Mesenchymal stem cell (in vitro differentiated cells and primary cell): Measurements from ENCODE around the gene ANKRD49.
A peak's percentile ranks its signal among the peaks of the same experiment; 100 is the strongest.

Experiments
- DNase-seq: peaks from one replicate; pipeline ENCODE4 v3.0.0-alpha.2; 2013
- H2AFZ ChIP-seq: one replicate; pipeline ENCODE4 v1.6.1; 2013; ENCODE audit warnings: low read depth, mild to moderate bottlenecking, control low read depth, inconsistent platforms, low read length, moderate library complexity
- H2AK5ac ChIP-seq: 2 replicates; pipeline ENCODE4 v1.6.1; 2013; ENCODE audit warnings: low read length, moderate library complexity, mild to moderate bottlenecking, inconsistent platforms; ENCODE audit not compliant: severe bottlenecking
- H2BK120ac ChIP-seq: one replicate; pipeline ENCODE4 v1.6.1; 2013; ENCODE audit warnings: low read depth, mild to moderate bottlenecking, inconsistent platforms, low read length, moderate library complexity
- H2BK12ac ChIP-seq, 2 experiments: one replicate each; pipeline ENCODE4 v1.6.1; 2013; ENCODE audit warnings: inconsistent platforms in 2 of 2, low read length in 2 of 2, mild to moderate bottlenecking in 2 of 2, moderate library complexity in 2 of 2, control low read depth in 1 of 2
- H2BK15ac ChIP-seq: one replicate; pipeline ENCODE4 v1.6.1; 2013; ENCODE audit warnings: mild to moderate bottlenecking, low read depth, inconsistent platforms; ENCODE audit not compliant: poor library complexity, severe bottlenecking
- H2BK5ac ChIP-seq: 2 replicates; pipeline ENCODE4 v1.6.1; 2013; ENCODE audit warnings: low read depth, mild to moderate bottlenecking, low read length, control low read depth, inconsistent platforms; ENCODE audit not compliant: poor library complexity, severe bottlenecking
- H3K14ac ChIP-seq, 2 experiments: one replicate each; pipeline ENCODE4 v1.6.1; 2013; ENCODE audit warnings: inconsistent platforms in 2 of 2, low read length in 2 of 2, control low read depth in 1 of 2, mild to moderate bottlenecking in 1 of 2, moderate library complexity in 1 of 2
- H3K18ac ChIP-seq, 2 experiments: one replicate each; pipeline ENCODE4 v1.6.1; 2013; ENCODE audit warnings: inconsistent platforms in 2 of 2, low read length in 2 of 2, control low read depth in 1 of 2, low read depth in 1 of 2, mild to moderate bottlenecking in 1 of 2
- H3K23ac ChIP-seq, 2 experiments: one replicate each; pipeline ENCODE4 v1.6.1; 2013; ENCODE audit warnings: inconsistent platforms in 2 of 2, low read length in 2 of 2, mild to moderate bottlenecking in 2 of 2, moderate library complexity in 2 of 2, control low read depth in 1 of 2
- H3K27ac ChIP-seq: 2 replicates; pipeline ENCODE4 v1.5.1; 2013; ENCODE audit warnings: mild to moderate bottlenecking, moderate library complexity, low read length, control low read depth, inconsistent platforms; ENCODE audit not compliant: poor library complexity, severe bottlenecking
- H3K27me3 ChIP-seq, 2 experiments: 2 replicates each; pipeline versions ENCODE4 v1.6.1 to v1.7.0; 2013; ENCODE audit warnings: low read length in 2 of 2, mild to moderate bottlenecking in 2 of 2, moderate library complexity in 2 of 2, control low read depth in 1 of 2, inconsistent platforms in 1 of 2; ENCODE audit not compliant: control insufficient read depth in 1 of 2, insufficient read depth in 1 of 2
- H3K36me3 ChIP-seq, 2 experiments: 2 replicates each; pipeline versions ENCODE4 v1.6.1 to v1.7.0; 2013; ENCODE audit warnings: low read length in 2 of 2, control low read depth in 1 of 2, inconsistent platforms in 1 of 2, low read depth in 1 of 2, mild to moderate bottlenecking in 1 of 2; ENCODE audit not compliant: insufficient read depth in 2 of 2, control insufficient read depth in 1 of 2
- H3K4ac ChIP-seq, 2 experiments: one replicate each; pipeline ENCODE4 v1.6.1; 2013; ENCODE audit warnings: inconsistent platforms in 2 of 2, low read length in 2 of 2, mild to moderate bottlenecking in 2 of 2, moderate library complexity in 2 of 2, control low read depth in 1 of 2, low read depth in 1 of 2
- H3K4me1 ChIP-seq: 2 replicates; pipeline ENCODE4 v1.6.1; 2013; ENCODE audit warnings: low read depth, low read length, control low read depth; ENCODE audit not compliant: control insufficient read depth, insufficient read depth
- H3K4me2 ChIP-seq: 2 replicates; pipeline ENCODE4 v1.6.1; 2013; ENCODE audit warnings: low read length, mild to moderate bottlenecking, inconsistent platforms; ENCODE audit not compliant: poor library complexity, severe bottlenecking
- H3K4me3 ChIP-seq, 2 experiments: 2 replicates each; pipeline versions ENCODE4 v1.5.1 to v1.7.0; 2013; ENCODE audit warnings: low read length in 2 of 2, mild to moderate bottlenecking in 2 of 2, control low read depth in 1 of 2, low read depth in 1 of 2; ENCODE audit not compliant: insufficient read depth in 1 of 2
- H3K79me1 ChIP-seq: replicated peaks from 2 replicates; pipeline ENCODE4 v1.6.1; 2013; ENCODE audit warnings: mild to moderate bottlenecking, control low read depth, low read length, inconsistent platforms; ENCODE audit not compliant: poor library complexity, severe bottlenecking
- H3K9ac ChIP-seq: 2 replicates; pipeline ENCODE4 v1.7.0; 2013; ENCODE audit warnings: mild to moderate bottlenecking, low read length, moderate library complexity
- H3K9me3 ChIP-seq: 2 replicates; pipeline ENCODE4 v1.7.0; 2013; ENCODE audit warnings: mild to moderate bottlenecking, low read length; ENCODE audit not compliant: control insufficient read depth
- H4K8ac ChIP-seq: one replicate; pipeline ENCODE4 v1.6.1; 2013; ENCODE audit warnings: inconsistent platforms, mild to moderate bottlenecking, low read length, moderate library complexity
- H4K91ac ChIP-seq: one replicate; pipeline ENCODE4 v1.6.1; 2013; ENCODE audit warnings: mild to moderate bottlenecking, low read length, inconsistent platforms
- WGBS: methylation state at CpG from one replicate; pipeline ENCODE4 v1.1.7; 2013; ENCODE audit warnings: mixed read lengths; 5-methylcytosine and 5-hydroxymethylcytosine counted together

ANKRD49 gene

GRCh38 chr11:94515398-94515797 lies 21.6 kb downstream of the ANKRD49 start:
- H3K9me3 ChIP-seq = no peaks in the 10 kb centered on the region
- no peak overlapping the region for H2BK5ac ChIP-seq
- H2BK12ac ChIP-seq = no peak overlapping the region
- H3K79me1 ChIP-seq = no peaks in the 10 kb centered on the region
- H3K4me2 ChIP-seq = no peak overlapping the region
- peaks cover 11% of the 10 kb centered on the region for H3K4me1 ChIP-seq
- no peaks in the 10 kb centered on the region for H3K36me3 ChIP-seq
- H3K27me3 ChIP-seq = peaks cover 0 to 3% of the 10 kb centered on the region in 2 experiments
- no peak overlapping the region for H2AFZ ChIP-seq
- no peak overlapping the region for H3K4me3 ChIP-seq
- no peak overlapping the region for H2BK15ac ChIP-seq
- H4K8ac ChIP-seq = no peak overlapping the region
- DNase-seq = no peak
- no peak overlapping the region for H2BK120ac ChIP-seq
- no peak overlapping the region for H2AK5ac ChIP-seq
- H3K23ac ChIP-seq = no peak overlapping the region
- H3K9ac ChIP-seq = no peak overlapping the region
- no peak overlapping the region for H4K91ac ChIP-seq
- H3K4ac ChIP-seq = no peak overlapping the region
- H3K14ac ChIP-seq = no peak overlapping the region
- WGBS = 90% methylated on average over 2 of the region's 2 CpGs
- no peak overlapping the region for H3K27ac ChIP-seq
- H3K18ac ChIP-seq = no peak overlapping the region

- 0% methylated on average over 1 of the region's 1 CpG for WGBS
- Histone ChIP-seq H2AK5ac (no peak overlapping the region), H2AFZ (no peak overlapping the region), H2BK120ac (no peak overlapping the region), H3K9ac (no peak overlapping the region), H2BK15ac (no peak overlapping the region), H3K27me3 (peaks cover 0 to 3% of the 10 kb centered on the region in 2 experiments), H4K91ac (no peak overlapping the region), H2BK5ac (no peak overlapping the region), H3K9me3 (no peaks in the 10 kb centered on the region), H3K18ac (no peak overlapping the region), H3K4me2 (no peak overlapping the region), H3K23ac (no peak overlapping the region), H3K36me3 (no peaks in the 10 kb centered on the region), H3K4ac (no peak overlapping the region), H3K4me1 (peaks cover 11% of the 10 kb centered on the region), H2BK12ac (no peak overlapping the region), H3K79me1 (no peaks in the 10 kb centered on the region), H4K8ac (no peak overlapping the region), H3K27ac (no peak overlapping the region), H3K4me3 (no peak overlapping the region), H3K14ac (no peak overlapping the region)
- DNase-seq = no peak
Observed at GRCh38 chr11:94516725-94517124, 22.9 kb downstream of the ANKRD49 start.

DNA sequence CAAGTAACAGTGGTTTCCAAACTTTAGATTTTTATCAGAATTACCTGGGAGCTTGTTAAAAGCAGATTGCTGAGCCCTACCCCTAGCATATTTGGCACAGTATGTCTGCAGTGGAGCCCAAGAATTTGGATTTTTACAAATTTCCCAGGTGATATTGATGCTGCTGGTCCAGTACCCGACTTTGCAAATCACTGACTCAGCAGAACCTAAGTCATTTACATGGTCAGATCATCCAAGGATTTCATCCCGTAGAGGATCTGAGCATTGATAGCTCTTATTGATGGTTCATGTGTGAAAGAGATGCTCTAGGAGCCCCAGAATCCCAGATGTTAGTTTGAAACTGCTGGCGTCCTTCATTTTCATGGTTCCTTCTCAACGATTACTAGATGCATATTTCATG lies 24.5 kb downstream of the ANKRD49 start:
- Histone ChIP-seq H3K36me3 (no peaks in the 10 kb centered on the region), H2BK15ac (no peak overlapping the region), H2BK120ac (no peak overlapping the region), H3K9ac (no peak overlapping the region), H3K4me1 (peaks cover 2% of the 10 kb centered on the region), H3K79me1 (no peaks in the 10 kb centered on the region), H4K91ac (no peak overlapping the region), H3K14ac (no peak overlapping the region), H2BK12ac (no peak overlapping the region), H3K27ac (no peak overlapping the region), H3K4me2 (no peak overlapping the region), H3K9me3 (no peaks in the 10 kb centered on the region), H3K4me3 (no peak overlapping the region), H2BK5ac (no peak overlapping the region), H3K23ac (no peak overlapping the region), H3K27me3 (peaks cover 0 to 3% of the 10 kb centered on the region in 2 experiments), H4K8ac (no peak overlapping the region), H2AFZ (no peak overlapping the region), H3K4ac (no peak overlapping the region), H2AK5ac (no peak overlapping the region), H3K18ac (no peak overlapping the region)
- 100% methylated on average over 1 of the region's 4 CpGs for WGBS
- DNase-seq = no peak

DNA sequence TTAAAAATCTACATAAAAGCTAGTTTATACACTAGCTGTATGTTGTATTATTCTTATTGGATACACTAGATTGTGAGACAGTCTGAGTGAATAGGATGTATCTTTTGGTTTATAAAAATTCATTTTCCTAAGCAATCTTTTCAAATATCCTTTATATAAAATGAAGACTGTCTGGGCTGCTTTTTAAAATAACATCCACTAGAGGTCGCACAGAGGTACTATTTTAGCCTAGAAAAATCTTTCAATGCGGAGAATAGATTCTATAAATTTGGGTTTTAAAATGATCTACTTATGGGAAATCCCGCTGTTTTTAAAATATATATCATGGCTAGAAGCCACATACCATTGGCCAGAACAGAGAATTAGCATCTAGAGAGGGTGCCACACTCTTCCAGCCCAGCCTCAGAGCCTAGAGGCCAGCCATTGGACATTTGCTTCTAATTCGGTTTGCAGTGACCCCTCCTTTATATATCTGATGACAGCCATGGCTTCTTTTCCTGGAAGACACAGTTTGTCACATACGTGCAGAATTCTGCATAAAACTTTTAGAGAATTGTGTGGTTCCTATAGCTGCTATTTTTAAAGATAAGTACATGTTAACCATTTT lies 25.8 kb downstream of the ANKRD49 start:
- no peaks in the 10 kb centered on the region for H3K36me3 ChIP-seq
- H3K4me1 ChIP-seq = no peaks in the 10 kb centered on the region
- no peak overlapping the region for H2BK5ac ChIP-seq
- no peak overlapping the region for H2AFZ ChIP-seq
- no peak overlapping the region for H3K4me3 ChIP-seq
- H3K9ac ChIP-seq = peak overlapping the region; percentile 40
- 0% methylated on average over 1 of the region's 5 CpGs for WGBS
- H3K14ac ChIP-seq = no peak overlapping the region
- DNase-seq = peak; percentile 43
- H3K9me3 ChIP-seq = no peaks in the 10 kb centered on the region
- H2AK5ac ChIP-seq = no peak overlapping the region
- no peak overlapping the region for H2BK12ac ChIP-seq
- H3K23ac ChIP-seq = no peak overlapping the region
- H4K91ac ChIP-seq = no peak overlapping the region
- H3K4ac ChIP-seq = no peak overlapping the region
- H4K8ac ChIP-seq = no peak overlapping the region
- H3K18ac ChIP-seq = no peak overlapping the region
- no peak overlapping the region for H3K4me2 ChIP-seq
- peaks cover 0 to 3% of the 10 kb centered on the region in 2 experiments for H3K27me3 ChIP-seq
- no peak overlapping the region for H2BK15ac ChIP-seq
- no peak overlapping the region for H2BK120ac ChIP-seq
- no peak overlapping the region for H3K27ac ChIP-seq
- H3K79me1 ChIP-seq = no peaks in the 10 kb centered on the region
